AG09309 (cell line): ENCODE measurements around the gene IRX4.

Experiments used
- DNase-seq: peaks from one replicate; pipeline ENCODE4 v3.0.0-alpha.2; 2010; ENCODE audit warnings: low read depth
- H3K4me3 ChIP-seq: 2 replicates; pipeline ENCODE4 v1.5.1; 2011; ENCODE audit warnings: mild to moderate bottlenecking, low read depth, low read length, moderate library complexity; ENCODE audit not compliant: control insufficient read depth
- TF ChIP-seq, protein P1 (sequence below): IDR thresholded peaks from 2 replicates; pipeline ENCODE4 v1.5.1; 2011; ENCODE audit warnings: mild to moderate bottlenecking, low read depth, low read length, inconsistent platforms; ENCODE audit not compliant: insufficient read depth, control insufficient read depth; ENCODE audit errors: missing control alignments

The IRX4 gene

DNA sequence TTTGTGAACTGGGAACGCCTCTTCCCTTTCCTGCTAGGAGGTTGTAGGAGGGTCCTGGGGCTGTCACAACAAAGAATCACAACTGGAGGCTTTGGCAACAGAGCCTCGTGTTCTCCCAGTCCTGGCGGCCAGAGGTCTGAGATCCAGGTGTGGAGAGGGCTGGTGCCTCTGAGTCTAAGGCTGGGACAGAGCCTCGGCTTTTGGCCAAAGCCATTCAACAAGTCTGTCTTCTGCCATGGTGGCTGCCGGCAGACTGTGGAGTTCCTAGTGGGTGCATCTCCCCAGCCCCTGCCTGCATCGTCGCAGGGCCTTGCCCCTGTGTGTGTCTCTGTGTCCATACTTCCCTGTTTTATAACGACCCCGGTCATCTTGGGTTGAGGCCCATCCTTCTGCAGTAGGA is 9.5 kb upstream of the IRX4 start:
- TF ChIP-seq, protein P1, sequence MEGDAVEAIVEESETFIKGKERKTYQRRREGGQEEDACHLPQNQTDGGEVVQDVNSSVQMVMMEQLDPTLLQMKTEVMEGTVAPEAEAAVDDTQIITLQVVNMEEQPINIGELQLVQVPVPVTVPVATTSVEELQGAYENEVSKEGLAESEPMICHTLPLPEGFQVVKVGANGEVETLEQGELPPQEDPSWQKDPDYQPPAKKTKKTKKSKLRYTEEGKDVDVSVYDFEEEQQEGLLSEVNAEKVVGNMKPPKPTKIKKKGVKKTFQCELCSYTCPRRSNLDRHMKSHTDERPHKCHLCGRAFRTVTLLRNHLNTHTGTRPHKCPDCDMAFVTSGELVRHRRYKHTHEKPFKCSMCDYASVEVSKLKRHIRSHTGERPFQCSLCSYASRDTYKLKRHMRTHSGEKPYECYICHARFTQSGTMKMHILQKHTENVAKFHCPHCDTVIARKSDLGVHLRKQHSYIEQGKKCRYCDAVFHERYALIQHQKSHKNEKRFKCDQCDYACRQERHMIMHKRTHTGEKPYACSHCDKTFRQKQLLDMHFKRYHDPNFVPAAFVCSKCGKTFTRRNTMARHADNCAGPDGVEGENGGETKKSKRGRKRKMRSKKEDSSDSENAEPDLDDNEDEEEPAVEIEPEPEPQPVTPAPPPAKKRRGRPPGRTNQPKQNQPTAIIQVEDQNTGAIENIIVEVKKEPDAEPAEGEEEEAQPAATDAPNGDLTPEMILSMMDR: no peak
- no peak for DNase-seq
- H3K4me3 ChIP-seq: no peak overlapping the region

DNA sequence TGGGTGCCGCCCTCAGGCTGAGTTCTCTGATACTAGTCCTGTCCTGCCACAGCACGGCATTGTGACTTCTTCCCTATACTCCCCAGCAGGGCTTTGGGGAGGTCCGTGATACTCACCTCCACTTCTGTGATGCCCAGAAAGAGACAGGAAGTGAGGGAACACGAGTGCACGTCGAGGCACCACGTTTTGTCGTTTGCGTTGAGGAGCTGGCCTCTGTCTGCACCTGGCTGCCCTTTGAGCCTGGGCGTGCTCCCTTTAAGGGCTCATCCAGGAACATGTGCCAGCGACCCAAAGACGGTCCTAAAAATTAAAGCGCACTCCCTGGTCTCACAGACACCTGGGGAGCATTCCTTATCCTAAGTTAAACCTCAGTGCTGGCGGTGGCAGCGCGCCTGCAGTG is 8.7 kb upstream of the IRX4 start:
- no peak for DNase-seq
- no peak overlapping the region for H3K4me3 ChIP-seq
- TF ChIP-seq, protein P1: no peak

DNA sequence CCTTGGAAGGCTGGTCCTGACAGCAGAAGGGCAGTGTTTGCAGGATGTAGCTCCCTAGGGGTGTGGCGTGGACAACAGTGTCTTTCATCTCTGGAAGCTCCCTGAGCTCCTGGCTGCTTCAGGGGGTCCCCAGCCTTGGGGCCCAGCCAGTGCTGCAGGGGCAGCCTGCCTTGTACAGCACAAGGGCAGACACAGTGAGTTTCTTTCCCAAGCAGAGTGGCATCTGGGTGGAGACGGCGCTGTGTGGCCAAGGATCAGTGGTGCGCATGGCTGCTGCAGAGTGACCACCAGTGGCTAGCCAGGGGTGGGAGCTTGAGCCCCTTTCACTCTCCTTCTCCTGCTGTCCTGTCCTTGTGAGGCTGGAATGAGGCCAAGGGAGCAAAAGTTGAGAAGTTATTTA is 7.6 kb upstream of the IRX4 start:
- TF ChIP-seq, protein P1: no peak
- no peak for DNase-seq
- no peak overlapping the region for H3K4me3 ChIP-seq

DNA sequence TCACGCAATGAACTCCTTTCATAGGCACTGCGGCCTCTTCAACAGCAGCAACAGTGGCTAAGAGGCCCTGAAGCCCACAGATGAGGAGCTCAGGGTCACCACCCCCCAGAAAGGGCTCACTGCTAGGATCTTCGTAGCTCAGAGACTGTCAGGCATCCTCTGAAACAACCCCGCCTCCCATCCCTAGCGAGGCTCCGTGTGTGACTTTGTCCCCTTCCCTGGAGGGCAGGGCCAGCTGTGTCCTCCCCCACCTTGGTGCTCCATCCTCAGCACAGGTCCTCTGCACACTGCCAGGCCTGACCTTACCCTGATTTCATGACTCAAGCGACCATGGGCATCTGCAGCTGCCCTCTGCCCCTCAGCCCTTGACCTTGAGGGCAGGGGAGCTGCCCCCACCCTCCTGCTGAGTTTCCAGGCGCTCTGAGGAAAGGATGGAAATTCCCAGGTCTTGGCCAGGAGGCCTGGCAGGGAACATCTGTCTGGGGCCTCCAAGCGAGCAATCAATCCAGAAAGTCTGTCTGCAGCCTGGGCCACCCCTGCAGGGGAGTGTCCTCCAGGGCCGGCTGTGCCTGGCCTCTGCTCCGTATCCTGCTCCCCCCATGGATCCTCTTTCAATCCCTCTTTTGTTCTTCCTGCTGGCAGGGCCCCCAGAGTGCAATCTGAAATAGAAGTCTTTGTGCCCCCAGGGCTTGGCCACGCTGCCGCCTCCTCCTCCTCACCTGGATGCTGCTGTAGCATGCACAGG is 6.8 kb upstream of the IRX4 start:
- no peak overlapping the region for H3K4me3 ChIP-seq
- TF ChIP-seq, protein P1: no peak
- DNase-seq: no peak

DNA sequence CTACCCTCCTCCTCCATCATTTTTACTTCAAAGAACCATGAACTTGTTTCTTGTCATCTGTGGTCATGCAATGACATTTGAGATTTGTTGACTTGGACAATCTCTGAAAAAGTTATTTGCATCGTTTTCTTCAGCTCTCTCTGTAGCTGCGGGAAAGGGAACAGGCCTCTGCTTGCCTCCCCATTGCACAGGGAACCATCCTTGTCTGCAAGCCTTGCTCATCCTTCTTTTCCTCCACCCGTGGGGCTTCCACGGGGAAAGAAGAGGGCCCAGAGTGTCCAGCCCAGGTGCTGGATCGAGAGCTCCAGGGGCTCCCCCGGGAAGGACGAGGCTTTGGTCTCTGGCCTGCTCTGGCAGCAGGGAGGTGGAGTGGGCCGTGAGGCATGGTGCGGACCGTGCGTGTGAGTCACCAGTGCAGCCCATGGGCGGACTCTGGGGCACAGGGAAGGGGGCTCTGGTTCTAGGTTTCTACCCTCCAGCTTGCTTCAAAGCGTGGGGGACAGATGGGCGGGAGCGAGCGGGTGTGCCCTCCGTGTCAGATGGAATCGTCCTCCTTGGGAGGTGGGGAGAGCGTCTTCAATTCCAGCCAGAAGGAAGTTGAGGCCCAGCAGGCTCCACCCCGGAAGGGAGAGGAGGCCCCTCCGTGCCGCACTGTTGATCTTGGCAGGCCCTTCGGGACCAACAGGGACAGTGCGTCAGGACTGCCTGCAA is 6.0 kb upstream of the IRX4 start:
- H3K4me3 ChIP-seq: no peak overlapping the region
- TF ChIP-seq, protein P1: no peak
- DNase-seq: no peak

DNA sequence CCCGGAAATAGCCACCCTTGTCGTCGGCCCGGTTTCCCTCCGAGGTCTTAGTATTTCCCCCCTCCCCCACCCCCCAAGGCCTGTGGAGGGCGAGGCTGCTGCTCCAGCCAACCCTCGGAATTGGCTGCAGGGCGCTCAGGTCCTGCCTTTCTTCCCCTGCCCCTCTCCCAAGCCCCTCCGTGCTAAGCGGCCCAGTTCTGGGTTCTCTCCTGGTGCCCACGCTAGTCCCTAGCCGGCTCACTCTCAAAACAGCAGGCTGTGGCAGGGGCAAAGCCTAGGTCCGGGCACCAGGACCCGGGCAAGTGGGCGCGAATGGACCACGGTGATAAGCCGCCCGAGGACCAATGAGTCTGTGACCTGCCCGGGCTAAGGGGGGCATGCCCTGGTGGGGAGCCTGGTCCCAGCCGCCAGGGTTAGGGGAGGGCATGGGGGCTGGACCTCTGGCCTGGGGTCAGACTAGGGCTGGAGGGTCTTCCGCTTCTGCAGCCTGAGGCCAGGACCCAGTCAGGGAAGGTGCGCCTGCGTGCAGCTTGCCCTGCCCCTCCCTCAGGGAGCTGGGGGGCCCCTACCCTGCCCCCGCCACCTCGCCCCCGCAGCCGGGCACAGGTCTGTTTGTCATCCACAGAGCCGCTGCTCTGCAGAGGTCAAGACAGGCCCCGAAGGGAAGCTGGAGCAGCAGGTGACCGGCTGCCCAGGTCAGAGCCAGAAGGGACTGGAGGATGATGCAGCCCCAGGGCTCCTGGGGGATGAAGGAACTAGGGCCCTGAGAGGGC is 5.0 kb upstream of the IRX4 start:
- DNase-seq: no peak
- H3K4me3 ChIP-seq: no peak overlapping the region
- TF ChIP-seq, protein P1: no peak
